Ammon's horn (tissue), 1 donor: ENCODE data around the gene DMAC1.

Experiments used
- DNase-seq: peaks from one replicate; pipeline ENCODE4 v3.0.0-alpha.2; 2016; ENCODE audit warnings: low spot score

DMAC1 gene

GRCh38 chr9:7782400-7783120, 17.0 kb downstream of the DMAC1 start:
- no peak for DNase-seq

DNA sequence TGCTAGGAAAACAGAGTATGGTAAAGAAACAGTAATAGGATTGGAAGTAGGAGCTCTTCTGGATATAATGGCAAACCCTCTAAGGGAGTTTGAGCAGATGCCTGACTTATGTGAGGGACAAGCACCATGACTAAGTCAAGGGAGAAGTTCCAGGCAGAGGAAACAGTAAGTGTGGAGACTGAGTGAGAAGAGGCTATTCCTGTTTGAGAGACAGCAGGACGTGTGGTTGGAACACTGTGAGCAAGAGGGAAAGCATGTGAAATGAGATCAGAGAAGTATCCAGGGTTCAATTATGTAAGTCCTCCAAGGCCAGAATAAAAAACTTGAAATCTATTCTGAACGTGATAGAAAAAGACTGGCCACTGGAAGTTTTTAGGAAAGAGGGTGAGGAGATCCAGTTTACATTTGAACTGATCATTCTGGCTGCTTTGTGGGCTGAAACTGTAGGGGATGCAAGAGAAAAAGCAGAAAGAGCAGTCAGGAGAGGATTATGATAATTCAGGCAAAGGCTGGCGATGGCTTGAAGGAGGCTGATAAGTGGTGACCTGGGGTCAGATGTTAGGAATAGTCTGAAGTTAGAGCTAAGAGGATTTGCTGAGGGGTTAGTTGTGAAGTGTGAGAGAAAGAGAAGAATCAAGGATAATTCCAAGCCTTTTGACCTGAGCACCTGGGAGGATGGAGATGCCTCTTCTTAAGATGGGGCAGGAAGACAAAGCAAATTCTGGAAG, 19.2 kb downstream of the DMAC1 start:
- no peak for DNase-seq

DNA sequence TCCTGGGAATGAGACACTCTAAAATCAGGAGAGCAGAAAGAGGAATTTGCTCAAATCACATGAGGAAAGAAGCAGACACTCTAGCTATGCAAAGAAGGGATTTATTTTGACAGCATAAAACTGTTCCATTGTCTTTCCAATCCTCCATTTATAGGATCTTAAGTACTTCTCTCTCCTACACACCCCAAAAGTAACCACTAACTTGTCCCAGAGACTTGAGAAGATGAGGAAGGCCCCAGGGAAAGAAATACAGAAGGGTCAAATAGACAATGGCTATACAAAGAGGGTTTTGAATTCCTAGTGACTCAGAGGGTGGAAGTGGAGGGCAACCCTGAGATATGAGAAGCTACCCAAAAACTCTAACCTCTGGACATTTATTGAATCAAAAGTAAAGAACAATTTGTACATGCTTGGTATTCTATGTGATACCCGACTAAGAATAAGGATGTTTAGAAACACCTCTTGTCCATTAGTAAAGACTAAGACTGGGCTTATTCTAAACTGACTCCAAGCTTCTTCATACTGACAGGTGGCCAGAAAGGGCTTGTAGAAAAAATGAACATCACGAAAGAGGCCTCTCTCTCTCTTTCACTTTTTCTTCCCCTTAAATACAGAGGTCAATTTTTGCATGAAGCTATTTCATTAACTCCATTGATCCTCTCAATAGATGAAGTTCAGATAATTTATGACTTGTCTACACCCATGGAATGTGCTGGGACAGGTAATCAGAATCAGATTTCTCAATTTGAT, 20.6 kb downstream of the DMAC1 start:
- DNase-seq = no peak

DNA sequence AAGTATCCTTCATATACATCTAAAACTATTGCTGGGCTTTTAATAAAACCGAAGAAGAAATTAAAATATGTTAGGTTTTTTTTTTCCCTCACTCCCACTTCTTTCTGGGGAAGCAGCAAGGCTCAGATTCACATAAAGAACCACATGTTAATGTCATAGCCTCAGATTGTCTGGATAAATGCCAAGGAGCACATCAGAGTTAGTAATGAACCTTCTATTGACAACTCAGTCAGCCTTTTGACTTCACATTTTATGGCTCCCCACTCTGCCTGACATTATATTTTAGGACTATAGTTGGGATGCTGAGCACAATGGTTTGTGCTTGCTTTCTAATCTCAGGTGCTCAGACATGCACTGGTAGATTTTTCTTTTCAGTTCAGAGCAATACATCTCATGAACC, 21.8 kb downstream of the DMAC1 start:
- no peak for DNase-seq

- DNase-seq = no peak
Measured at GRCh38 chr9:7770111-7770510, 29.5 kb downstream of the DMAC1 start.

GRCh38 chr9:7762600-7762999, 37.0 kb downstream of the DMAC1 start:
- DNase-seq = no peak

DNA sequence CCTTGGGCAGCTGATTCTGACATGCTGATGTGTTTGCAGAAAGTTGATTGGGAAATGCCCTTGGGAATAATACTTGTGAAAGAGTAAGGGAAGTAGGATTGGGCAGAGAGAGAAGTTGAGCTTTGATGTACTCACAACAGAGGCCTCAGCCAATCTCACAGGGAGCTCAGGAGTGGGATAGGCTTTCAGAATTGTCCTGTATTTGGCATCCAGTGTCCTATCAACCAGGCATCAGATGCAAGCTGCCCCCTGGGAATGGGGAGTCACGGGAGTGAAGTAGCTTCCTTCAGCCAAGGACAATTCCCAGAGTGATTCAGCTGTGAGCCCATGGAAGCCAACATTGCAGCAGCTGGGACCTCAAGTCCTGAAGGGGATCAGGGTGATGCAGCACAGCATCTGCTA, 39.6 kb downstream of the DMAC1 start:
- DNase-seq = no peak

DNA sequence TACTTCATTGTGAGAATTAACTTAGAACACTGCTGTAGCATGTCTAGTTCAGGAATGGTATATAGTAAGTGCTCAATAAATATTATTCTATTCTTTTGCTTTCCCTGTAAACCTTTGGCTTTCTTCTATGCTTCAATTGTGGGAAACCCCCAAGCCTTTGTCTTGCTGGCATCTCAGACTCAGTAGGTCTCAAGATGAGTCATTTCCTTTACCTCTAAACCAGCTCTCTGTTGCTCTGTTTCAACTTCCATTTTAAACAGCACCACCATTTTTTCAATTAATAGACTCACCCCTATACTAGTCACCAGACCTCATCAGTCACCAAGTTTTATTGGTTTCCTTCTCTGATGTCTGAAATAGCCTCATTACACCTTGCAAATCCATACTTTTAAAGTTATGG, 43.5 kb downstream of the DMAC1 start:
- no peak for DNase-seq

DNA sequence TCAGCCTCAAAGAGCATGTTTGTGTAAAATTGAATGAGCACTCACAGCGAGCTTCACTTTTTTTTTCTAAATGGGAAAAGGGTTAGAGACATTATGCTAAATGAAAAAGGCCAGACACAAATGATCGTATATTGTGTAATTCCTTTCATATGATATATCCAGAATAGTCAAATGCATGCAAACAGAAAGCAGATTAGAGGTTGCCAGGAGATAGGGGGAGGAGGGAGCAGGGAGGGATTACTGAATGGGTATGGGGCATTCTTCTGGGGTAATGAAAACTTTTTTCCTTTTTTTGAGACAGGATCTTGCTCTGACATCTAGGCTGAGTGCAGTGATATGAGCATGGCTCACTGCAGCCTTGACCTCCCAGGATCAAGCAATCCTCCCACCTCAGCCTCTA, 47.1 kb downstream of the DMAC1 start:
- DNase-seq = no peak
